Measurements from ENCODE around the gene C17orf50.
A peak's percentile ranks its signal among the peaks of the same experiment; 100 is the strongest.

C17orf50 gene

GRCh38 chr17:35717475-35717874 is 43.2 kb upstream of the C17orf50 start:
- DNase-seq (ENCODE audit: low read depth), result no peak
- no peak overlapping the region for H3K4me3 ChIP-seq (ENCODE audit: low read length)
- no peak for TF ChIP-seq CTCF (conservative IDR thresholded peaks at IDR 0.05; ENCODE audit: low read length)

GRCh38 chr17:35723735-35724134 is 37.0 kb upstream of the C17orf50 start:
- no peak for DNase-seq (ENCODE audit: low read depth)
- no peak overlapping the region for H3K4me3 ChIP-seq (ENCODE audit: low read length)
- no peak for TF ChIP-seq CTCF (conservative IDR thresholded peaks at IDR 0.05; ENCODE audit: low read length)

- no peak for DNase-seq (ENCODE audit: low read depth)
- TF ChIP-seq CTCF (conservative IDR thresholded peaks at IDR 0.05; ENCODE audit: low read length), result no peak
- no peak overlapping the region for H3K4me3 ChIP-seq (ENCODE audit: low read length)
These were observed 35.6 kb upstream of the C17orf50 start for GRCh38 chr17:35725058-35725457.

- no peak for TF ChIP-seq CTCF (conservative IDR thresholded peaks at IDR 0.05; ENCODE audit: low read length)
- no peak for DNase-seq (ENCODE audit: low read depth)
- no peak overlapping the region for H3K4me3 ChIP-seq (ENCODE audit: low read length)
These were observed 34.9 kb upstream of the C17orf50 start for GRCh38 chr17:35725802-35726126.

- peak; percentile 94 for DNase-seq (ENCODE audit: low read depth)
- TF ChIP-seq CTCF (conservative IDR thresholded peaks at IDR 0.05; ENCODE audit: low read length), result no peak
- no peak overlapping the region for H3K4me3 ChIP-seq (ENCODE audit: low read length)
These were observed 34.3 kb upstream of the C17orf50 start for GRCh38 chr17:35726127-35726952.

- peak; percentile 31 for DNase-seq (ENCODE audit: low read depth)
- no peak overlapping the region for H3K4me3 ChIP-seq (ENCODE audit: low read length)
- no peak for TF ChIP-seq CTCF (conservative IDR thresholded peaks at IDR 0.05; ENCODE audit: low read length)
These were observed 33.7 kb upstream of the C17orf50 start for GRCh38 chr17:35726953-35727460.

- H3K4me3 ChIP-seq (ENCODE audit: low read length), result no peak overlapping the region
- no peak for TF ChIP-seq CTCF (conservative IDR thresholded peaks at IDR 0.05; ENCODE audit: low read length)
- no peak for DNase-seq (ENCODE audit: low read depth)
These were observed 33.1 kb upstream of the C17orf50 start for GRCh38 chr17:35727635-35728034.

Measured in AG10803 (cell line).